C4-2B (cell line): ENCODE data around the gene WNT5B.

Source experiments
- ZFX ChIP-seq: fragments of 450-650 bp; IDR thresholded peaks from 2 replicates; pipeline ENCODE4 v1.6.1; 2017
- TF ChIP-seq, protein P1 (sequence below): fragments of 450-650 bp; conservative IDR thresholded peaks from 2 replicates; pipeline ENCODE4 v1.5.1; 2017; ENCODE audit warnings: mild to moderate bottlenecking

DNA sequence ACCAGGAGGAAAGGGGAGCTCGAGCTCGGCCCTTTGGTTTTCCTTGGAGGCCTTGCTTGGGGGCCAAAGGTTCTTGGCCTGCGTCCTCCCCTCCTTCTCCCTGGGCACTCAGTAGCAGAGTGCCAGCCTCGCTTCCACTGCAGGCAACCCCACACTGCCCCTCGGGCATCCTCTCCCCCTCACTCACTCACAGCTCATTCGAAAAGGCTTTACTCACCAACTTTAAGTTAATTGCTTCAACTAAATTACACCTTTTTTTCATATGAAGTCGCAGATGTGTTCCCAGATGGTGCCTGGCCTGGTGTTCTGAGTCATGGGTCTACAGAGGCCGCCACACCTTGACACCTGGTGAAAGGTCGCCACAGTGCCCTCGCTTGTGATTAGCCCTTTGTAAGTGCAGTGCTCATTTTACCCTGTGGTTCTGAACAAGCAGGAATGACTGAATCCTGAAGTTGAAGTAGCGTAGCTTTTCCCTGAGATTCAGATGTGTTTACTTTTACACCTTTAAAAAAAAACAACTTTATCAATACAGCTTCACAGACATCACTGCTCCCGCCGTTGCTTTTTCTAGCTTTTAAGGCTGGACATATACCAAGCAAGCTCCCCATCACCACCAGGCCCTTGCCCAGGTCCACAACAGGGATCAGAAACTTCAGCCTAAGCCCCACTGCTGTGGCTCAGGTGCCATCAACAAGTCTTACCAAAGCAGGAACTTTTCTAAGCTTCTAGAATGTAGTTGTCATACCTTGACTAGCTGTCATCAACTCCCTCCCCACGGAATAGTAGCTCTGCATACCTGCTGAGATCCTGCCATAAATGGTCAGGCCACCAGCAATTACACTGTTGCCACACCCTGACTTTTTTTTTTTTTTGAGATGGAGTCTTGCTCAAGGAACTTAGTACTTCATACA lies 41.6 kb downstream of the WNT5B start:
- TF ChIP-seq, protein P1, sequence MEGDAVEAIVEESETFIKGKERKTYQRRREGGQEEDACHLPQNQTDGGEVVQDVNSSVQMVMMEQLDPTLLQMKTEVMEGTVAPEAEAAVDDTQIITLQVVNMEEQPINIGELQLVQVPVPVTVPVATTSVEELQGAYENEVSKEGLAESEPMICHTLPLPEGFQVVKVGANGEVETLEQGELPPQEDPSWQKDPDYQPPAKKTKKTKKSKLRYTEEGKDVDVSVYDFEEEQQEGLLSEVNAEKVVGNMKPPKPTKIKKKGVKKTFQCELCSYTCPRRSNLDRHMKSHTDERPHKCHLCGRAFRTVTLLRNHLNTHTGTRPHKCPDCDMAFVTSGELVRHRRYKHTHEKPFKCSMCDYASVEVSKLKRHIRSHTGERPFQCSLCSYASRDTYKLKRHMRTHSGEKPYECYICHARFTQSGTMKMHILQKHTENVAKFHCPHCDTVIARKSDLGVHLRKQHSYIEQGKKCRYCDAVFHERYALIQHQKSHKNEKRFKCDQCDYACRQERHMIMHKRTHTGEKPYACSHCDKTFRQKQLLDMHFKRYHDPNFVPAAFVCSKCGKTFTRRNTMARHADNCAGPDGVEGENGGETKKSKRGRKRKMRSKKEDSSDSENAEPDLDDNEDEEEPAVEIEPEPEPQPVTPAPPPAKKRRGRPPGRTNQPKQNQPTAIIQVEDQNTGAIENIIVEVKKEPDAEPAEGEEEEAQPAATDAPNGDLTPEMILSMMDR: no peak
- TF ChIP-seq ZFX: no peak
